ENCODE measurements around the gene OTUD6A.

The OTUD6A gene

DNA sequence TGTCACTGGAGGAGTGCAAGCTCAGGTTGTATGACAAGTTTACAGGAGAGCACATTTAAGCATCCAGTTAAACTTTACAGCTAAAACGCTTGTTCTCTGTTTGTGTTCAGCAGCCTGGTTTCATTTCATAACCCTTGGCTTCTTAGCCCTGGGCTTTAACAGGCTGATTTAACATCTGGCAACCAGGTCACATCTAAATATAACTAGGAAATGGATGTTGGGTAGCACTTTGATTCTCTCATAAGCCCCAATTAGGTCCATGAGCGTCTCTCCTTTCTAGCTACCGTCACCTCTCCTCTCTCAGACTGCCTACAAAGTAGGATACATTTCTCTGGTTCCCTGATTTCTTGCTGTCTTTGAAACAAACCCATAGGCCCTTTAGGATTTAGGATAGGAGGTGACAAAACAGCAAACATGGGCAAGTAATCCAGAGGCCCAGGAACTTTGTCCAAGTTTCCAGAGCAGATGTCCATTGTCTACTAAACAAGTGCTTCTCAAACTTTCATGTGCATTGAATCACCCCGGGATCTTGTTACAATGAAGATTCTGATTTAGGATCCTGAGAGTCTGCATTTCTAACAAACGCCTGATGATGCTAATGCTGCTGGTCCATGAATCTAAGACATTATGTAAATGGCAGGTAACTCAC lies 22.5 kb downstream of the OTUD6A start:
- DNase-seq (ENCODE audit: extremely low spot score): no peak
- no peak for TF ChIP-seq CTCF (IDR thresholded peaks at IDR 0.05; ENCODE audit: control extremely low read depth, extremely low read depth, low read depth, missing control alignments)
- ChIA-PET POLR2A (no interaction called here), CTCF (no interaction called here)

DNA sequence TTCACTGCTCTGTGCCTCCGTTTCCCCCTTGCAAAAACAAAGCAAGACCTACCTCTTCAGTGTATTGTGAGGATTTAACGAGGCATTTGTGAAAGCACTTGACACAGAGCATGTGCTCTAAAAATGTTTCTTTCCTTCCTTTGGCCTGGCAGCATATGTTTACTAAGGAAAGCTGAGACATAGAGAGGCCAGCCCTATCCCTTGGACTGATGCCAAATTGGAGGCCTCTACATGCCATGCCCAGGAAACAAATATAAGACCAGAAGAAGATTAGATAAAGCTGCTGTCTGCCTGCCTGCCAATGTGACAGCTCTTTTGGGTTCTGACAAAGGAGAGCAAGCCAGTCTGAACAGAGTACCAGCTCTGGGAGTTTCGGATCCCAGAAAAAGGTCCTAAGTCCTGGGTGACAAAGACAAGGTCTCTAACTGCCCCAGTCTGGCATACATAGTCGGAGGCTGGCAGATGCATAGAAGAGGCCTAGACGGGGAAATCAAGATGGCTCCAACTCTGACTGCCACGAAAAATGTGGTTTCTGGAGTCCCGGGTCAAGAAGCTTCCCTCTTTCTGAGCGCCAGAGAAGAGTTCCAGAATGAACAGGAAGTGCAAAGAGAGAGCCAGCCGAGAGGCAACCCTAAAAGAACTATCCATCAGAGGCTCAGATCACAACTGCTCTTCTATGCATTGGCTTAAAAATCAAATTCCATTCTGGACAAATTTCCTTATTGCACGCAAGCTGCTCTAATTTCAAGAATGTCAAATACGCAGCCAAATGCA lies 25.8 kb downstream of the OTUD6A start:
- ChIA-PET POLR2A (no interaction called here), CTCF (interaction anchor here (4.5 kb wide), 1 partner anchor 9 kb away, joined by 21 read pairs; no protein-coding TSS in a partner anchor)
- no peak for TF ChIP-seq CTCF (IDR thresholded peaks at IDR 0.05; ENCODE audit: control extremely low read depth, extremely low read depth, low read depth, missing control alignments)
- DNase-seq (ENCODE audit: extremely low spot score): no peak

DNA sequence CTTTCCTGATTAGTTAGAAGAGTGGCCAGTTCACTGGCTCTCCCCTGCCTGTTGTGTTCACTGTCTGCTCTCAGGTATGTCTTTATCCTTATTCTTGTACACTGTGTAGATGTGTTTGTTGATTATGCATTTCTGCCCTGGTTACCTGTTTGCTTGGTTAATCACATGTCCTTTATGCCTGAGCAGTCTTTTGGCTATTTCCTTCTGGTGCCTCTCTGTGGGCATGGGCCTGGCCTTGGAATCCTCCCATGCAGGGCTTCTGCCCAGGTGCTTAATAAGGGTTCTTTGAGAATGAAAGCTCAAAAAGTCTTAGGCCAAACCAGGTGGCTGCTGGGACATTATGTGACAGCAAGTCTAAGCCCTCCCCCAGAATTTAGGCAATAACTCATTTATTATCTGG lies 26.5 kb downstream of the OTUD6A start:
- ChIA-PET POLR2A (no interaction called here), CTCF (interaction anchor here (4.5 kb wide), 1 partner anchor 8 kb away, joined by 21 read pairs; no protein-coding TSS in a partner anchor)
- DNase-seq (ENCODE audit: extremely low spot score): no peak
- TF ChIP-seq CTCF (IDR thresholded peaks at IDR 0.05; ENCODE audit: control extremely low read depth, extremely low read depth, low read depth, missing control alignments): no peak

DNA sequence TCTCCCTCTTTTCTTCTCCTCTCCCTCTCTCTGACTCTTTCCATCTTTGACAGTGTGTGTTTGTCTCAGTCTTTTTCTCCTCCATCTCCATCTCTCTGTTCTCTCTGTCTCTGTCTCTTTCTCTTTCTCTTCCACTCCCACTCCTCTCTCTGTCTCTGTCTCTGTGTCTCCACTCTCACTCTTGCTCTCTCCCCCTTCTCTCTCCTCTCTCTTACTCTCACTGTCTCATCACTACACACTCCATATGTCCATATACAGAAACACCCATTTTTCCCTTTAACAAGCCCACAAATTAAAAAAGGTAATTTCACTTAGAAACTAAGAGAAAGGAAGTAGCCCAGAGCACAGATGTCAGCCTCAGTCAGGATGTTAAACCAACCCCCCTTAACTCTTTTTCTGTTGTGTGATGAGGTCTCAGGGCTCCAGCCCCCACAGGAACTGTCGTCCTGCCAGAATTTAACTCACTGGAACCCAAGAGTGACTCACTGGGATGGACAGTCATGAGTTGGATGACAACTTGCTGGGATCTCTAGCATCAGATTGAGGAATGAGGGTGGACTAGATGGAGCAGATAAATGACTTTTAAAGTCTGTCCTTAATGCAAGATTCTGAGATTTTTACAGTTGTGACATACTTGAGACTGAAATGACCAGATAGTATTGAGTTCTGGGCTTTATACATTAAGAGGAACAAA lies 27.5 kb downstream of the OTUD6A start:
- POLR2A ChIA-PET: no interaction called here
- CTCF ChIA-PET: interaction anchor here (4.5 kb wide), 1 partner anchor 7 kb away, joined by 21 read pairs; no protein-coding TSS in a partner anchor
- no peak for DNase-seq (ENCODE audit: extremely low spot score)
- TF ChIP-seq CTCF (IDR thresholded peaks at IDR 0.05; ENCODE audit: control extremely low read depth, extremely low read depth, low read depth, missing control alignments): no peak

GRCh38 chrX:70092247-70092646 lies 30.0 kb downstream of the OTUD6A start:
- ChIA-PET POLR2A (no interaction called here), CTCF (no interaction called here)
- no peak for DNase-seq (ENCODE audit: extremely low spot score)
- no peak for TF ChIP-seq CTCF (IDR thresholded peaks at IDR 0.05; ENCODE audit: control extremely low read depth, extremely low read depth, low read depth, missing control alignments)

- CTCF ChIA-PET: interaction anchor here (0.6 to 3.7 kb wide), 5 partner anchors 9 to 558 kb away, joined by 3 to 21 read pairs (median 18); no protein-coding TSS in a partner anchor
- no peak for TF ChIP-seq CTCF (IDR thresholded peaks at IDR 0.05; ENCODE audit: control extremely low read depth, extremely low read depth, low read depth, missing control alignments)
- POLR2A ChIA-PET: no interaction called here
- no peak for DNase-seq (ENCODE audit: extremely low spot score)
Measured at GRCh38 chrX:70096052-70096451, 33.8 kb downstream of the OTUD6A start.
